ENCODE results near the gene PDSS1. TPM values are rescaled to one million over a fixed set of nuclear protein-coding genes. Genes with fewer than 3 reads are reported as not detected.

PDSS1 gene
- total RNA-seq, 2 donors from 2014 or later = 1.6 to 9.3 TPM

DNA sequence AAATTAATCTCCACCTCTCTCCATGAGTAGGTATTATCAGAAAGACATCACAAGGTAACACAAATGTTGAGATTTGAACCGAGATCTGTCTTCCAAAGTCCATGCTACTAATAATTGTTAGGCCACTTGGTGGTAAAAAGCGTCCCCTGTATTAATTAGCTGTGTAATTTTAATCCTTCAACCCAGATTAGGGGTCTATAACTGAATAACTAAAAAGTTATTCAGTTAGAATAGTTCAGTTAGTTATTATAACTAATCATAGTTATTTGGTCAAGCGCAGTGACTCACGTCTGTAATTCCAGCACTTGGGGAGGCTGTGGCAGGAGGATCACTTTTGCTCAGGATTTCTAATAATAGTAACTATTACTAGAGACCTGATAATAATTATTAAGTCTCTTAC lies 5.6 kb downstream of the PDSS1 start:
- TF ChIP-seq, protein P1, sequence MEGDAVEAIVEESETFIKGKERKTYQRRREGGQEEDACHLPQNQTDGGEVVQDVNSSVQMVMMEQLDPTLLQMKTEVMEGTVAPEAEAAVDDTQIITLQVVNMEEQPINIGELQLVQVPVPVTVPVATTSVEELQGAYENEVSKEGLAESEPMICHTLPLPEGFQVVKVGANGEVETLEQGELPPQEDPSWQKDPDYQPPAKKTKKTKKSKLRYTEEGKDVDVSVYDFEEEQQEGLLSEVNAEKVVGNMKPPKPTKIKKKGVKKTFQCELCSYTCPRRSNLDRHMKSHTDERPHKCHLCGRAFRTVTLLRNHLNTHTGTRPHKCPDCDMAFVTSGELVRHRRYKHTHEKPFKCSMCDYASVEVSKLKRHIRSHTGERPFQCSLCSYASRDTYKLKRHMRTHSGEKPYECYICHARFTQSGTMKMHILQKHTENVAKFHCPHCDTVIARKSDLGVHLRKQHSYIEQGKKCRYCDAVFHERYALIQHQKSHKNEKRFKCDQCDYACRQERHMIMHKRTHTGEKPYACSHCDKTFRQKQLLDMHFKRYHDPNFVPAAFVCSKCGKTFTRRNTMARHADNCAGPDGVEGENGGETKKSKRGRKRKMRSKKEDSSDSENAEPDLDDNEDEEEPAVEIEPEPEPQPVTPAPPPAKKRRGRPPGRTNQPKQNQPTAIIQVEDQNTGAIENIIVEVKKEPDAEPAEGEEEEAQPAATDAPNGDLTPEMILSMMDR (IDR thresholded peaks at IDR 0.05) = no peak
- TF ChIP-seq POLR2A (IDR thresholded peaks at IDR 0.05) = no peak
- ATAC-seq (no peak), DNase-seq (no peak)
- WGBS, 2 donors = 79 to 81% methylated on average over 4 of the region's 4 CpGs
- no peak overlapping the region for H3K4me3 ChIP-seq
- no peaks in the 10 kb centered on the region for H3K9me3 ChIP-seq
- H3K4me1 ChIP-seq = peaks cover 10% of the 10 kb centered on the region
- H3K27me3 ChIP-seq = no peaks in the 10 kb centered on the region
- no peaks in the 10 kb centered on the region for H3K36me3 ChIP-seq (replicated peaks in 1 of 2; ENCODE audit: insufficient read depth in 1 of 2, low read depth in 2 of 2)
- H3K27ac ChIP-seq = no peak overlapping the region
- intact Hi-C loops (cut with DNase I) = no loop called here

DNA sequence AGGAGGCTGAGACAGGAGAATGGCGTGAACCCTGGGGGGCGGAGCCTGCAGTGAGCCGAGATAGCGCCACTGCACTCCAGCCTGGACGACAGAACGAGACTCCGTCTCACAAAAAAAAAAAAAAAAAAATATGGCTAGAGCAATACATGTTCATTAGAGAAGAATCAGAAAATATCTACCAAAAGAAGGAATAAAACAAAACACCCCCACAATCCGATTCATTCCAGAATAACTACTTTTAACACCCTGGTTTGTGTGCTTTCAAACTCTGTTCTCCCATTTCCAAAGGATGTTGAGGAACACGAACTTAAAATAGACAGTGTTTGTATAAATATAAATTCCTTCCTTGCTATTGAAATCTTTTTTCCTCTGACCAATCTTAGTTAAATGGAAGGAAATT lies 6.5 kb downstream of the PDSS1 start:
- H3K4me3 ChIP-seq = no peak overlapping the region
- no peak overlapping the region for H3K27ac ChIP-seq
- no peaks in the 10 kb centered on the region for H3K36me3 ChIP-seq (replicated peaks in 1 of 2; ENCODE audit: insufficient read depth in 1 of 2, low read depth in 2 of 2)
- H3K27me3 ChIP-seq = no peaks in the 10 kb centered on the region
- H3K9me3 ChIP-seq = no peaks in the 10 kb centered on the region
- intact Hi-C loops (cut with DNase I) = no loop called here
- no peak for TF ChIP-seq POLR2A (IDR thresholded peaks at IDR 0.05)
- TF ChIP-seq, protein P1 (IDR thresholded peaks at IDR 0.05) = no peak
- no peak for DNase-seq
- WGBS, 2 donors = 88 to 95% methylated on average over 9 of the region's 9 CpGs
- peaks cover under 1% of the 10 kb centered on the region for H3K4me1 ChIP-seq
- ATAC-seq = no peak

DNA sequence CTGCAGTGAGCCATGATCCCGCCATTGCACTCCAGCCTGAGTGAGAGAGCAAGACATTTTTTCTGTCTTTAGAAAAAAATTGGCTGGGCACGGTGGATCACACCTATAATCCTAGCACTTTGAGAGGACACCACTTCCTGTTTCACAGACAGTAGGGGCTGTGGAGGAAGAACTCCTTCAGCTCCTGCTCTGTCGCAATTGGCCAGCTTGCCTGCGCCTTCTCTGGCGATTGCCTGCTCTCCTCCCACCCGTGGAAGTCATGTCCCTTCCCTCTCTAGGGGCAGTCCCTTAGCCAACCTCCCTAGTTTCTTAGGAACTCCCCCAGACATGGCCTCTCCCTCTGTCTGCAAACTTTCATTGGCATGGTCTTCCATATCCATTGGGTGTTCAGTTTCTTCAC lies 8.7 kb downstream of the PDSS1 start:
- Histone ChIP-seq H3K27ac (no peak overlapping the region), H3K27me3 (no peaks in the 10 kb centered on the region), H3K36me3 (replicated peaks in 1 of 2; ENCODE audit: insufficient read depth in 1 of 2, low read depth in 2 of 2) (no peaks in the 10 kb centered on the region), H3K4me1 (no peaks in the 10 kb centered on the region), H3K4me3 (no peak overlapping the region), H3K9me3 (no peaks in the 10 kb centered on the region)
- DNase-seq = peak in 1 of 4 donors; percentile 22
- no peak for ATAC-seq
- TF ChIP-seq, protein P1 (IDR thresholded peaks at IDR 0.05) = no peak
- TF ChIP-seq POLR2A (IDR thresholded peaks at IDR 0.05) = no peak
- intact Hi-C loops (cut with DNase I) = no loop called here
- WGBS, 2 donors = 83 to 84% methylated on average over 6 of the region's 6 CpGs

DNA sequence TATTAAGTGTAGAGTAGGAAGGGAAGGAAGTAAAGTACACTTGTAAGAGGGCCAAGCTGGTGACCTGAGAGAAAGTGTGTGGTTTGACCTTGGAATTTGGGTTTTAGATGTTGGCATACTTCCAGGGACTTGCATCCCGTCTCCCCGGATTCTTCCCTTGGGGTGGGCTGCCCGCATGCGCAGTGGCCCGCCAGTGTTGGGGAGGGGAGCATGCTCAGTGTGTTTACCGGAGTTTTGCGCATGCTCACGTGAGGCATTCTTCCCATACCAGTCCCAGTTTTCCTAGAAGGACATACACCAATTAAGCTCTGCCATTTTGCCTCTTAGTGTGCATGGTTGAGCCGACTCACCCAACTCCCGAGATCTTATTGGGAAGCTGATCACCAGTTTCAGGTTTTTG lies 9.4 kb downstream of the PDSS1 start:
- no peak overlapping the region for H3K27ac ChIP-seq
- no peaks in the 10 kb centered on the region for H3K4me1 ChIP-seq
- ATAC-seq = no peak
- no peaks in the 10 kb centered on the region for H3K36me3 ChIP-seq (replicated peaks in 1 of 2; ENCODE audit: insufficient read depth in 1 of 2, low read depth in 2 of 2)
- no peaks in the 10 kb centered on the region for H3K27me3 ChIP-seq
- H3K4me3 ChIP-seq = no peak overlapping the region
- 84 to 89% methylated on average over 10 of the region's 10 CpGs for WGBS, 2 donors
- intact Hi-C loops (cut with DNase I) = no loop called here
- DNase-seq = no peak
- H3K9me3 ChIP-seq = no peaks in the 10 kb centered on the region
- TF ChIP-seq POLR2A (IDR thresholded peaks at IDR 0.05) = no peak
- TF ChIP-seq, protein P1 (IDR thresholded peaks at IDR 0.05) = no peak

DNA sequence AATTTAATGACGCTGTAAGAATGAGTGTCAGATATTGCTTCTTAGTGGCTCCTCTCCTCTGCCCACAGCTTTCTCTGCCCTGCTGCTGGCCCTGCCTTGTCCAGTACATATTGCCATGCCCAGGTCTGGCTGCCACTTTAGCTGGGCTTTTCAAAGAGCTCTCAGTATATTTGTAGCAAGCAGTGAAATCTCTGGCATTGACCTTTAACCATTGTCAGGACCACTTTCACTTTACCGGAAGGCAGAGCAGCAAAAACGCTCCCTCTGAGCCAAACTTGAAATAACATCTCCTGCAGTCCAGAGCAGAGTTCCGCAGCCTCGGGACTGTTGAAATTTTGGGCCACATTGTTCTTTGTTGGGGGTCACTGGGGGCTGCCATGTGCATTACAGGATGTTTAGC lies 13.8 kb downstream of the PDSS1 start:
- no peak for TF ChIP-seq POLR2A (IDR thresholded peaks at IDR 0.05)
- TF ChIP-seq, protein P1 (IDR thresholded peaks at IDR 0.05) = no peak
- H3K4me3 ChIP-seq = no peak overlapping the region
- intact Hi-C loops (cut with DNase I) = no loop called here
- no peak overlapping the region for H3K27ac ChIP-seq
- no peak for ATAC-seq
- H3K36me3 ChIP-seq (replicated peaks in 1 of 2; ENCODE audit: insufficient read depth in 1 of 2, low read depth in 2 of 2) = no peaks in the 10 kb centered on the region
- DNase-seq = no peak
- no peaks in the 10 kb centered on the region for H3K27me3 ChIP-seq
- 88 to 100% methylated on average over 5 of the region's 5 CpGs for WGBS, 2 donors
- H3K4me1 ChIP-seq = no peaks in the 10 kb centered on the region
- H3K9me3 ChIP-seq = no peaks in the 10 kb centered on the region
